Activated CD8-positive, alpha-beta memory T cell treated with anti-CD3 and anti-CD28 coated beads for 48 hours (primary cell): Measurements from ENCODE around the gene C10orf90.

ENCODE experiments used
- DNase-seq, 3 experiments: peaks; one replicate each; pipeline ENCODE4 v3.0.0-alpha.2; 2020; ENCODE audit warnings: low read depth in 2 of 3, low spot score in 2 of 3

C10orf90 gene

GRCh38 chr10:126430512-126430911 is 240.0 kb downstream of the C10orf90 start:
- no peak for DNase-seq

GRCh38 chr10:126429275-126429674 is 241.2 kb downstream of the C10orf90 start:
- DNase-seq, result no peak

DNA sequence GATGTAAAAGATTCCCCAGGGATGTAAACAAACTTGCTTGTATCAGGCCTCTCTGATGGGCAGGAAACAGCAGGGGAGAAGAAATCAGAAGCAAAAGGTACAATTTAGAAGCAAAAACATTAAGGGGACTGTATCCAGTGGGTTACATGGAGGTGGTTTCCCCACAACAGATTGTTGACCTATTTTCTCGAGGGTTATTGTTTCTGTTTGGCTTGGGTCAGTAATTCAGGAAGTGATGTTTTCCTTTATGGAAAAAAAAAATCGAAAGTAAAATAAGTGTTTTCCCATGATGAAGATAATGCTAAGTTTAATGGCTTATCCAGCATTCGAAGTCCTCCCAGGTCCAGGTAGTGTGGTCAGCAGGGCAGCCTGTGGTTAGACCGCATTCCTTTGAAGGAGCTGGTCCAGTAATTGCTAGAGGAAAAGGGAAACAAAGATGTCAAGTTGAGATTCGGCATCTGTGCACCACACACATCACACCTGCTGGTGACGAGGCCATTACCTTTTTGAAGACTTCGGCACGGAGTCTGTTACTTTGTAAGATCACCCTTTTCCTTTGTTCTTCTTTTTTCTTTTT is 244.9 kb downstream of the C10orf90 start:
- no peak for DNase-seq

GRCh38 chr10:126425032-126425431 is 245.5 kb downstream of the C10orf90 start:
- no peak for DNase-seq

DNA sequence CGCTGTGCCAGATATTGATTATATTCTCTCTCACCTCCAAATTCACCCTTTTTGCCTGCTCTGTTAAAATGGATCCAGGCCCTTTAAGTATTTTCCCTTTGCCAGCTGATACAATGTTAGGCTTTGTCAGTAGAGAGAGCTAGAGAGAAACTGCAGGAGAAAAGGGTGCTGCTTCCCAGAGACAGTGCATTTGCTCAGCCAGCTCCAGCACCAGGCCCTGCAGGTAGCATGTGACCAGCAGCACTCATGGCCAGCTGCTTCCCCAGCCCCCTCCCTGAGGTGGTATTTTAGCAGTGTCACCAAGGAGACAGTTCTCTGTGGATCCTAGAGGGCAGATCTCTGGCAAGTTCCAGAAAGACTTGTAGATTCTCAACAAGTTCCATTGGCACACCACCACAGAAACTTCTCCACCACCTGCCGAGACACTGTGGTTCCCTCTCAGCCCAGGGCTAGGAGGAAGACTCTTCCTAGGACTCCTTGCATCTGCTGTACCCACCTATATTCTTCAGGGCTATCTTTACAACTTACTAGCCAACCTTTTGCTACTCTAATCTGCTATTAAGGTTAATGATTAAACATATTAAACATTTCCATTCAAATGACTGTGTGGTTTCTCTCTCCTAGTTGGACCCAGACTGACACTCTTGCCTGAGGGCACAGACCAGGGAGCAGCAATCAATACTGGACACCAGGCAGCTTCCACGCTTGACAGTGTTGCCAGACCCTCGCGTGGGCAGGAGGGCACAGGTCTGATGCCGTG is 246.6 kb downstream of the C10orf90 start:
- DNase-seq, result no peak

DNA sequence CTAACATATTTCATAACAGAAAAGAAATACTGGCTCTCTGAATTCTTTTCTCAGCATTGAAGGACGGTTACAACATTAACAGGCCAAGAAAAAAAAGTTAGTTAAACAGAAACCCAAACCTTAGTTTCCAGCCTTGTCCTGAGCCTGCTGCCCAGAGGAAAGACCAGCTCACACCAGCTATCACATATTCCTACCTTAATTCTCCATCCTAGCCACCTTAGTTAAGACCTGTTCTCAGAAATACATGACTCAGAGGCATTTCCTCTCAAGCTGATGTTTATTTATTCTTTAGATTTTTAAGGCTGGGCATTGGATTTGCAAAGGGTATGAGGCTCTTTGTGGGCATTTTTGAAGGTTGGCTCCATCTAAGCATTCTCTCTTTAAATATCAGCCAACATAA is 247.9 kb downstream of the C10orf90 start:
- DNase-seq, result no peak

- DNase-seq, result no peak
These were observed 248.7 kb downstream of the C10orf90 start for GRCh38 chr10:126421756-126422256.

GRCh38 chr10:126420567-126421300 is 249.8 kb downstream of the C10orf90 start:
- no peak for DNase-seq

DNA sequence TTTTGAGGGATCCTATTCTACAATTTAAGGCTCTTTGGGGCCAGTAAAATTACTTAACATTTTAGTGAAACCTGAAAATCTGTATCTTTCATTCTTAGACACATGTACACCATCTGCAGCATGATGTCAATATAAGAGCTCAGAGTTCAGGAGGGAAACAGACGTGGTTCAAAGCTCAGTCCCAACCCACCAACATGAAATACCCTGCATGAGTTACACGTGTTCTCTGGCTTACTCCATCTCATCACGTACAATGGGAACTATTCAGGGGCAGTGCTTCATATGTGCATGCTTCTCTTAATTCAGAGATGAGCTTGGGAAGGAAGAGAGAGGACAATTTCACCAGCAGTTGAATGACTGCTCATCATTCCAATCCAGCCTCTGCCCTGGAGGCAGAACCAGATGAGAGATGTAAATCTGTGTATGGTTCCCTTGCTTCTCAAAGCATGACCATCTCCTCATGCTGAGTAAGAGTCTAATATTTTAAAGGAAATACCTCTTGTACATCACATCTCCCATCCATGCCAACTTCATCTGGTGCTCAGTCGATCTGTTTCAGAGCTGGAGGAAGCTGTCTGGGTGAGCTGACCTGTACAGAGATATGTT is 253.2 kb downstream of the C10orf90 start:
- DNase-seq, result no peak

DNA sequence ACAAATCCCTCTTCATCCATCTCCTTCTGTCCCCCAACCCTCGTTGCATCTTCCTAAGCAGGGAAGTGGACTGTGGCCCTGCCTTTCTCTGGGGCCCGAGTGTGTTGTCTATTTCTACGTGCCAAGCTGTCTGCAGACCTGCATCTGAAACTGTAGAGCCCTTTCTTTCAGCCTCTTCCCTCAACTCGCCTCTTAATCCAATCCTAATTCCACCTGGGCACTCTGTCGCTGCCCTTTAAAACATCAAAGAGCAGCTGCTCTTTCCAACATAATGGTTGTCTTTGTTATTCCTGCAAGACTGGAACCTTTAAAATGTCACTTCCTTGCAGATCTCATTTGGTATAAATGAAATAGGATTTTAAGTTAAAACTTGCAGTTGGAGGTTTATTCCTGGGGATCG is 260.7 kb downstream of the C10orf90 start:
- DNase-seq, result no peak

DNA sequence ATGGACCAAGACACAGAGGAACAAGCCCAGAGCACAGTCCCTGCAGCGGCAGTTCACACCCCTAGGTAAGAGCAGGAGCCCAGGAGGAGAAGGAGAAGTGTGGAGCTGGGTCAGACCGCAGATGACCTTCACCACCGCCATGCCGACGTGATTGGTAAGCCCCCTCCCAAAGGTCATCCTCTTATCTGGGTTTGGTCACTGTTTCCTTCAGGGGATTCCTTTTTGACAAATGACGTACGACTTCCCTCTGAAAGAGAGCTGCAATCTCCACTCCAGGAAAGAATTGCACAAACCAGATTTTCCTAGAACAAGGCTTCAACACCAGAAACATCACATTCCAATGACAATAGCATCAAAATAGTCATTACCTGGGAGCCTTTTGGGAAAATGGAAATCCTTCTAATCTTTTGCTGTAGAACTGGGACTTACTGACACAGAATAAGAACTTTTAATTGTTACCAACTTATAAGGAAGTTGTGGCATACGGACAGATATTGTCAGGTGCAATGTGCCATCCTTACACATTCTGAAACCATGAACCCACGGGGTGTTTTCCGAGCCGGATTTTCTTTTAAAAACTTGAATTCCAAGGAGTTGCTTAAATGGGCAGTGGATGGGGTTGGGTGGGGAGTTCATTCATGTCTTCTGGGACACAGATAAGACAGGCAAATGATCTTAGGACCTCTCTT is 261.4 kb downstream of the C10orf90 start:
- DNase-seq, result no peak

- no peak for DNase-seq
These were observed 262.7 kb downstream of the C10orf90 start for GRCh38 chr10:126407831-126408230.

GRCh38 chr10:126405239-126405775 is 265.2 kb downstream of the C10orf90 start:
- no peak for DNase-seq

- DNase-seq, result no peak
These were observed 267.5 kb downstream of the C10orf90 start for GRCh38 chr10:126402721-126403695.

- no peak for DNase-seq
These were observed 269.9 kb downstream of the C10orf90 start for GRCh38 chr10:126400641-126401040.

DNA sequence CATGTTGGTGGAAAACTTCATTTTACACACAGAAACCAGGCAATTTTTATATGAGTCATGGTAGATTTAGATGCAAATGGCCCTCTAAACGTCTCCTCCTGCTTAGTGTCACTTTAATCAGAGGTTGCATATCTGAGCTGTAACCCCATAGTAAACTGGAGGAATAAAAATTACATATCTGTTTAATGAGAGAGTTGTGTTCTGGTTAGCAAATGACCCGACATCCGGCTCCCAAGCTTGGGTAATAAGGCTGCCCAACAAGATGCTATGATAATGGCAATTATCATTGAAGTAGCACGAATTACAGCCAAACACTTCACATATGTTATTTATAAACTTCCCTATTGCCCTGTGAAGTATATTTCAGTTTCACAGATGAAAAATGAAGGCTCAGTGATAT is 271.6 kb downstream of the C10orf90 start:
- no peak for DNase-seq

GRCh38 chr10:126398383-126398743 is 272.1 kb downstream of the C10orf90 start:
- no peak for DNase-seq

- no peak for DNase-seq
These were observed 272.7 kb downstream of the C10orf90 start for GRCh38 chr10:126397640-126398382.

- DNase-seq, result no peak
These were observed 273.3 kb downstream of the C10orf90 start for GRCh38 chr10:126397156-126397555.
